Retinal pigment epithelial cell (primary cell): ENCODE measurements around the gene TSPAN9.

Experiments
- DNase-seq: peaks from one replicate; pipeline ENCODE4 v3.0.0-alpha.2; 2010; ENCODE audit warnings: low read depth
- H3K4me3 ChIP-seq: 2 replicates; pipeline ENCODE4 v1.5.1; 2011; ENCODE audit warnings: mild to moderate bottlenecking, low read length, control low read depth, moderate library complexity
- TF ChIP-seq, protein P1 (sequence below): conservative IDR thresholded peaks from 2 replicates; pipeline ENCODE4 v1.5.1; 2011; ENCODE audit warnings: low read depth, low read length, control low read depth, inconsistent platforms

Gene TSPAN9

DNA sequence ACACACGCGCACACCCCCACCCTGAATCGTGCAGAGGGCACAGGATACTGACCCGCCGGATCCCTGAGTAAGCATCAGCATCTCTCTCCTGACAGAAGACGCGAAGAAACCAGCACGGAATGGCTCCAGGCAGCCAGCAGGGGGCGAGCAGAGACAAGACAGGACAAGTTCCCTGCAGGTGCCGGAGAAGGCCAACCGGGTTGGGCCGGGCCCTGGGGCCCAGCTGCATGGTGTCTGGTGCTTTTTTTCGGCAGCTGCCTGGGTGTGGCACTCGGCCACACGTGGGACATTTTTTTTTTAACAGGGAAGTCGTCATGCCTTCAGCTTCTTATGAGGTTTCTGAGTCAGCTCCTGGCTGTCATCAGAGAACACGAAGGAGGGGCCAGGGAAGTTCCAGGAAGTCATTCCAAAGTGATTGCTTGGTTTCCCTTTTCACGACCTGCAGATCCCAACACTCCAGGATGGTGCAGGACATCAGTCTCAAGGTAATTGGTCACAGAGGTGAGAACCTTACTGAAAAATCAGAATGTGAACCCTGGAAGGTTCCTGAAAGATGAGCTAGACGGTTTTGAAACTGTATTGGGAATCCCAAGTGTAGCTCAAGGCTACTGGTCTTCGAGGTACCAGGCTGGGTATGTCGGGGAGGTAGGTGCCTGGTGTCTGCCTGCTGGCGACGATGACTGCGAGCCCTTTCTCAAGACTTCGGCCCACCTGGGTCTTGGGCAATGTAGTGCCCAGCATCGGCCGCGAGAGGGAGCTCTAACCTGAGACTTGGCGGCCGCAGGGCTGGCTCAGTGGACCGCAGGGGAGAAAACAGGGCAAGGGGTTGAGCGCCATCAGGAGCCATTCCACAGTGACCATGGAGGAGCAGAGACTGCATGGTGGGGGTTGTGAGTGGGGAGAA lies 223.0 kb downstream of the TSPAN9 start:
- peak; percentile 58 for DNase-seq
- H3K4me3 ChIP-seq = no peak overlapping the region
- TF ChIP-seq, protein P1, sequence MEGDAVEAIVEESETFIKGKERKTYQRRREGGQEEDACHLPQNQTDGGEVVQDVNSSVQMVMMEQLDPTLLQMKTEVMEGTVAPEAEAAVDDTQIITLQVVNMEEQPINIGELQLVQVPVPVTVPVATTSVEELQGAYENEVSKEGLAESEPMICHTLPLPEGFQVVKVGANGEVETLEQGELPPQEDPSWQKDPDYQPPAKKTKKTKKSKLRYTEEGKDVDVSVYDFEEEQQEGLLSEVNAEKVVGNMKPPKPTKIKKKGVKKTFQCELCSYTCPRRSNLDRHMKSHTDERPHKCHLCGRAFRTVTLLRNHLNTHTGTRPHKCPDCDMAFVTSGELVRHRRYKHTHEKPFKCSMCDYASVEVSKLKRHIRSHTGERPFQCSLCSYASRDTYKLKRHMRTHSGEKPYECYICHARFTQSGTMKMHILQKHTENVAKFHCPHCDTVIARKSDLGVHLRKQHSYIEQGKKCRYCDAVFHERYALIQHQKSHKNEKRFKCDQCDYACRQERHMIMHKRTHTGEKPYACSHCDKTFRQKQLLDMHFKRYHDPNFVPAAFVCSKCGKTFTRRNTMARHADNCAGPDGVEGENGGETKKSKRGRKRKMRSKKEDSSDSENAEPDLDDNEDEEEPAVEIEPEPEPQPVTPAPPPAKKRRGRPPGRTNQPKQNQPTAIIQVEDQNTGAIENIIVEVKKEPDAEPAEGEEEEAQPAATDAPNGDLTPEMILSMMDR = peak; percentile 98

DNA sequence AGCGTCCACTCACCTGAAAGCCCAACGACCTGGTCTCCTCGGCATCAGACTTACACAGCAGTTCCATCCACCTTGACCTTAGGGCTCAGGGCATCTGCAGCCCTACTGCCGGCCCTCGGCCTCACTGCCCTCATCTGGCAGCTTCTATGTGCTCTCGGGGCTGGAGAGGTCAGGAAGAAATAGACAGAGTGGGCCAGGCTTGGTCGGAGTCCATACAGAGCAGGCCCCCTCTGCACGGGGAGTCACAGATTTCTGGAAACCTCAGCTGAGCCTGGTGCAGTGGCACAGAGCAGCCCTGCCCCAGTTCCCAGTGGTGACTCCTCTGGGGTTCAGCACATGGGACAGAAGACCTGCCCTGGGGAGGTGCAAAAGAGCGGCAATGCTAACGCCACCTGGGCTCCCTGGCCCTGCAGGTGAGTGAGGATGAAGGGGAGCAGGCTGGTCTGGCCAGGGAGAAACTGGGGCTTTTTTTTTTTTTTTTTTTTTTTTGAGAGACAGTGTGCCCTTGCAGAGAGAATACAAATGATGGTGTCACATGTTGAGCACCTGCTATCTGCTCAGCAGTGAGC lies 223.7 kb downstream of the TSPAN9 start:
- TF ChIP-seq, protein P1 = no peak
- no peak overlapping the region for H3K4me3 ChIP-seq

DNA sequence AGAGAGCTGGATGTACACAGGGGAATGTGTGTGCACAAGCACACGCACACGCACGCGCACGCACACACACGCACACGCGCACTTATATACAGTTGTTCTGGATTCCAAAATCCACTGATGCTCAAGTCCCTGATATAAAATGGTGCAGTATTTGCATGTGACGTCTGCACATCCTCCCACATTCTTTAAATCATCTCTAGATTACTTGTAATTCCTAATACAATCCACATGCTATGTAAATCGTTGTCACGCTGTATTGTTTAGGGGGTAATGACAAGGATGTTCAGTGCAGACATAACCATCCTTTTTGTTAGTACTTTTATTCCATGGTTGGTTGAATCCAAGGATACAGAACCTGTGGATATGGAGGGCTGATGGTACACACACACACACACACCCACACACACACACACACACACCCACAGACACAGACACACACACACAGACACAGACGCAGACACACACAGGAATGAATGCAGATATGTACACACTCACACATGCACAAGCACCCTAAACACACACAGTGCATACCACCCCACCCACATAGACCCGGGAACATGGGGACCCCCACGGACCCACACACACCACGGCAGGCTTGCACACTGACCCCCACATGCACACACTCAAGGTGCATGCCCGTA lies 225.3 kb downstream of the TSPAN9 start:
- H3K4me3 ChIP-seq = no peak overlapping the region
- no peak for DNase-seq
- TF ChIP-seq, protein P1 = no peak

More for the DNA sequence above, 223.7 kb downstream of the TSPAN9 start:
- no peak for DNase-seq

DNA sequence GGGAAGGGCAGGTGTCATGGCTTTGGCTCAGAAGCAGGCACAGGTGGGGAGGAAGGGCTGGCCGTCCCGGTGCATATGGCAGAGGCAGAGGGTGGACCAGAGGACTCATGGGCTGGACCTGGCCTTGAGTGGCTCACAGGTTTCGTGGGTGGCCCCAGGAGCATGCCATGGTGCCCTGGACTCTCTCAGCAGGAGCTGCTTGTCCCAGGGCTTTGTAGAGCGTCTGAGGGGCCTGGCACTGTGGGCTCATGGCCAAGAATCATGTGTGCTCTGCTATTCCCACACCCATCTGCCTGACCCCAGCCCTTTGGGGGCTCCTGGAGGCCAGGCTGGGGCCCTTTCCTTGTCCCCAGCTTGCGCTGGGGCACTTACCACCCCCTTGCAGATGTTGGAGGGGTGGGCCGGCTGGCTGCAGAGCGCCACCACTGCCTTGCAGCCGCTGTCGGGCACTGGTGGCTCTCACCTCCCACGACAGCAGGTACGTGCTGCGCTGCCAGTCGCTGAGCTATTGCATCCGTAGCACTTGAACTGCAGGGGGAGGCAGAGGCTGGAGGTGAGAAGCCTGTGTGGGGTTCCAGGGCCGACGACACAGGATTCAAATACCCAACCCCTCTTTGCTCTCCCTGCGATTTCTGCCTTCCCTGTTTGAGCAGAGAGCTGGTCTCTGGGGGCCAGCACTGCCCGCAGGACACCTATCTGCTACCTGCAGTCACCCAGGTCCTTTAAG lies 226.4 kb downstream of the TSPAN9 start:
- no peak for DNase-seq
- TF ChIP-seq, protein P1 = peak; percentile 29

DNA sequence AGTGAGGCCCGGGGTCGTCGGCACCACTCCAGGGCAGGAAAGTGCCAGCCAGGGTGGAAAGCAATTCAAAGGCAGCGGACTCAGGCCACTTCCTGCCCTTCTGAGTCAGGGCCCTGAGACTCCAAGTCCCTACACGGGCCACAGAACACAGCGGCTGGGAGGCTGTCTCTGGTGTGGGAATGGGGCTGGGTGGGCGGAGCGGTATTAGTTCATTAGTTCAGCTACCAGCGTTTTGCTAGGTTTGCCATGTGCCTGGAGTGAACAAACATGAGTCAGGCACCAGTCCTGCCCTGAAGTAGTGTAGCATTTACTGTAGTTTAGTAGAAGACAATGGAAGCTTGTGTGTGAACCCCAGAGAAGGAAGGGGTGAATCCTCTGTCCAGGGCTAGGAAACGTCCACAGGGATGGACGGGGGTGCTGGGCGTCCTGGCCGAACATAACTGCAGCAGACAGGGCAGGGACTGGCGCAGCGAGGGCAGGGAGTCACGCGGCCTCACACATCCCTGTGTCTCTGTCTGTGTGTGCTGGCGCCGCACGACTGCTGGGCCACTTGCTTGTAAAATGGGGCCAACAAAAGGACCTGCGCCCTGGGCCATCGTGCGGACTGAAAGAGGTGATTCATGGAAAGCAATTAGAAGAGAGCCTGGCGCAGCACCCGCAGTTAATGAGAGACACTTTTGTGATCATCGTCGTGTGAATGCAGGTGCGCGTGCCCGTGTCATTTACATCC lies 227.4 kb downstream of the TSPAN9 start:
- peak; percentile 77 for DNase-seq
- H3K4me3 ChIP-seq = no peak overlapping the region
- TF ChIP-seq, protein P1 = no peak

More for the DNA sequence above, 226.4 kb downstream of the TSPAN9 start:
- no peak overlapping the region for H3K4me3 ChIP-seq

DNA sequence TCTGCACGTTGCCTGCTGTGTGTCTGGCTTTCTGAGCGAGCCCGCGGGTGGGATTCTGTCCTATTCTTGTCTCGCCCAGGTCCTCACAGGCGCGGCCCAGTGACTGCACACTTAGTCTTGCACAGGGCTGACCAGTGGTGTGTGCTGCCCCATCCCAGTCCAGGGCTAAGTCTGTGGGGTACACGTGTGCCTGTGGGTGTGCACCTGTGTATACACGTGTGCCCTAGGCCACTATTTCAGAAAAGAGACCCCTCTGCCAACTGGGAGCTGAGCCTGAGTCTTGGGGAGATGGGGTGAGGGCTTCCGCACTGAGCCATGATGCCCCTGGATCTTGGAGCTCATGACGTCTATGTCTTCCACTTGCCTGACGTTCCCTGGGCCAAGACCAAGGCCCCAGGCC lies 228.3 kb downstream of the TSPAN9 start:
- no peak for DNase-seq
- TF ChIP-seq, protein P1 = no peak
- H3K4me3 ChIP-seq = no peak overlapping the region
